ENCODE data around the gene KRT26.

KRT26 gene

DNA sequence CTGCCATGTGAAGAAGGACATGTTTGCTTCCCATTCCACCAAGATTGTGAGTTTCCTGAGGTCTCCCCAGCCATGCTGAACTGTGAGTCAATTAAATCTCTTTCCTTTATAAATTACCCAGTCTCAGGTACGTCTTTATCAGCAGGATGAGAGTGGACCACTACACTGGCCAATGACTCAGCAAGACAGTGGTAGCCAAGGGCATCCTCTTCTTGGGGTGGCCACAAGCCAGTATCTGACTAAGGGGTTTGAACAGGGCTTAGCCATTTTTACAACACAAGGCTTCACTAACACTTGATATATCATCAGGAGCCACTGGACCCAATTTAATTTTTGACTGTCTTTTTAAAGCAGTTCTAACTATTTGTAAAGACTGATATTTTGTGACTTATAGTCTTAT, 47.3 kb downstream of the KRT26 start:
- no peak for FAIRE-seq

DNA sequence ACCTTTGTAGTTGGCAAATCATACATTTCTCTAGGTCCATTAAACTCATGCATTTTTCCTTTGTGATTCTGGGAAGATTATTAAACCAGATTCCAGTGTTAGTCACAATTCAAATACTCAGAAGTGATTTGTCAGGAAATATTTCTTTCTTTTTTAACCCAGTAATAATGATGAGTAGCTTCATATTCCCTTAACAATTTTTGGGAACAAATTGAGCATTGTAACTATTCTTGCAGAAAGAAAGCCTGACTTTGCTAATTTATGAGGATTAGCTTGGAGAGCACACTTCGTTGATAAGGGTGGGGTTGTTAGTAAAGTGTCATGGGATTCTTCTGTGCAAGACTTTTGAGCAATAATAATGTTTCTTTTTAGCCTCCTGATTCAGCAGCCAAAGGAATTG, 49.8 kb downstream of the KRT26 start:
- FAIRE-seq = no peak

DNA sequence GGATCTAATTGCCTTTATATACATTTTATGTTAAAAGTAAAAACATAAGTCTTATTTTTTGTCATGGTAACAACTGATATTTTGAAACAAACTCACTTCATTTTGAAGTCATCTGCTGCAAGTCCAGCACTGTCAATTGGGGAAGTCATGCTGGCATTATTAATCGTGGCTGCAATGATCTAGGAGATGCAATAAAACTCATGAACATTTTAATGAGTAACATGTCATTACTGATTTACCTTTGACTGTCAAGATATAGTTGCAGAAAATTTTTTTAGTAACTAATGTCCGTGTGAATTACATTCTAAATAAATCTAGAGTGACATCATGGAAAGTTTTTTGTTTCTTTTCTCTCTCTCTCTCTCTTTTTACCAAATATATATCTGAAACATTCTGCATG, 51.1 kb downstream of the KRT26 start:
- no peak for FAIRE-seq

DNA sequence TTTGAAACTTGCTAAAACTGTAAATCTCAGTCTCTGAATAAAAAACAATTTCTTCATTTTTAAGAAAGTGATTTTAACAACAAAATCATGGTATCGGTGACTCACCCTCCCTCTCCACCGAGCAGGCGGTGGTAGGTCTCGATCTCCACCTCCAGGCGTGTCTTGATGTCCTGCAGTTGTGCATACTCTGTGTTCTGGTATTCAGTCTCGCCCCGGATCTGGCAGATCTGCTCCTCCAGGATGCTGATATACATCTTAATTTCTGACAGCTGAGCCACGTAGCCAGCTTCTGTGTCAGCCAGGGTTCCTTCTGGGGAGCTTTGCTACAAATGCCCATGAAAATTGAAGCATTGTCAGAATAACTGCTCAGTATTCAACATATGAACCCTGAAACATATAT, 53.1 kb downstream of the KRT26 start:
- no peak for FAIRE-seq

DNA sequence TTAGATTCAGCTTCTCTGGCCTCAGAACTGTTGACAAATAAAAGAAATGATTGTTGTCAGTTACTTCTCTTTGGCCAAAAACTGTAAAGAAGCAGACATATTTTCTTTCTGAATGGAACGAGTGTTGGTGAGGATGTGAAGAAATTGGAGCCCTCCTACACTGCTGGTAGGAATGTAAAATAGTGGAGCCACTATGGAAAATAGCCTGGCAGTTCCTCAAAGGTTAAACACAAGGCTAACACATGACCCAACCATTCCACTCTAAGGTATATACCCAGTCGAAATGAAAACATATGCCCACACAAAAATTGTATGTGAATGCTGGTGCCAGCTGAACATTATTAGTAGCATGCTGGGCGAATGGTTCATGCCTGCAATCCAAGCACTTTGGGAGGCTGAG, 54.2 kb downstream of the KRT26 start:
- FAIRE-seq = no peak
